Gastrocnemius medialis (tissue), 4 donors: ENCODE data around the gene MACROD2.

ENCODE experiments used
- CTCF ChIP-seq, 5 experiments: fragments of 450-650 bp in 3 of 5; fragments of 200-600 bp in 2 of 5; sonication (generic) in 2 of 5; IDR thresholded peaks in 4 of 5; conservative IDR thresholded peaks in 1 of 5; 1 replicate in 4 of 5; 2 replicates in 1 of 5; pipeline ENCODE4 v1.5.1; 2016 to 2019; ENCODE audit warnings: antibody characterized with exemption in 5 of 5, mild to moderate bottlenecking in 3 of 5, moderate library complexity in 3 of 5
- POLR2A ChIP-seq, 2 donors: fragments of 450-650 bp; IDR thresholded peaks; one replicate each; pipeline ENCODE4 v1.6.1; 2017; ENCODE audit warnings: antibody characterized with exemption in 2 of 2, mild to moderate bottlenecking in 2 of 2, moderate library complexity in 2 of 2

GRCh38 chr20:13991311-13991710, 4.0 kb upstream of the MACROD2 start:
- TF ChIP-seq CTCF (IDR thresholded peaks at IDR 0.05 in 4 of 5, conservative IDR thresholded peaks at IDR 0.05 in 1 of 5) (no peak), POLR2A (IDR thresholded peaks at IDR 0.05) (no peak)
